HepG2 (cell line): ENCODE results near the gene CCDC142. TPM values are rescaled to one million over a fixed set of nuclear protein-coding genes. Genes with fewer than 3 reads are reported as not detected.
A peak's percentile ranks its signal among the peaks of the same experiment; 100 is the strongest.

ENCODE experiments used
- AHDC1 ChIP-seq: sonication (generic); formaldehyde crosslinking; IDR thresholded peaks from 2 replicates; pipeline ENCODE4 v1.5.1; 2020; ENCODE audit warnings: mild to moderate bottlenecking, missing genetic modification reagents, borderline replicate concordance
- BORCS8-MEF2B ChIP-seq: sonication (generic); formaldehyde crosslinking; IDR thresholded peaks from 2 replicates; pipeline ENCODE4 v1.8.0; 2022; ENCODE audit warnings: mild to moderate bottlenecking, missing genetic modification reagents
- BRD4 ChIP-seq: sonication (generic); formaldehyde crosslinking; IDR thresholded peaks from 2 replicates; pipeline ENCODE4 v1.4.0; 2020; ENCODE audit warnings: missing genetic modification reagents
- CEBPG ChIP-seq: IDR thresholded peaks from 2 replicates; pipeline ENCODE4 v1.6.1; 2016
- IKZF1 ChIP-seq: fragments of 450-650 bp; IDR thresholded peaks from 2 replicates; pipeline ENCODE4 v1.7.1; 2016
- IKZF5 ChIP-seq: IDR thresholded peaks from 2 replicates; pipeline ENCODE4 v1.6.1; 2018; ENCODE audit warnings: missing genetic modification reagents, mild to moderate bottlenecking, missing compliant biosample characterization
- NCOA1 ChIP-seq: sonication (generic); formaldehyde crosslinking; IDR thresholded peaks from 2 replicates; pipeline ENCODE4 v1.9.0; 2021; ENCODE audit warnings: missing genetic modification reagents
- SOX6 ChIP-seq, 2 experiments: fragments of 450-650 bp in 1 of 2; sonication (generic) in 1 of 2; formaldehyde crosslinking in 1 of 2; IDR thresholded peaks; 2 replicates each; pipeline versions ENCODE4 v1.4.0 to v1.6.1; 2017 to 2020; ENCODE audit warnings: antibody characterized with exemption in 1 of 2, mild to moderate bottlenecking in 1 of 2, missing genetic modification reagents in 1 of 2
- TAF1 ChIP-seq: sonication (generic); formaldehyde crosslinking; IDR thresholded peaks from 2 replicates; pipeline ENCODE4 v1.4.0; 2020; ENCODE audit warnings: missing genetic modification reagents
- THAP7 ChIP-seq: sonication (generic); formaldehyde crosslinking; IDR thresholded peaks from 2 replicates; pipeline ENCODE4 v1.8.1; 2023; ENCODE audit warnings: mild to moderate bottlenecking, missing genetic modification reagents
- ZBED4 ChIP-seq: sonication (generic); formaldehyde crosslinking; IDR thresholded peaks from 2 replicates; pipeline ENCODE4 v1.4.0; 2020; ENCODE audit warnings: missing genetic modification reagents, borderline replicate concordance
- ZNF121 ChIP-seq: sonication (generic); formaldehyde crosslinking; IDR thresholded peaks from 2 replicates; pipeline ENCODE4 v1.5.0; 2020; ENCODE audit warnings: mild to moderate bottlenecking, missing genetic modification reagents
- ZNF274 ChIP-seq: sonication (generic); formaldehyde crosslinking; IDR thresholded peaks from 2 replicates; pipeline ENCODE4 v1.5.1; 2020; ENCODE audit warnings: mild to moderate bottlenecking, missing genetic modification reagents
- ZNF292 ChIP-seq: sonication (generic); formaldehyde crosslinking; IDR thresholded peaks from 2 replicates; pipeline ENCODE4 v1.8.1; 2022; ENCODE audit warnings: mild to moderate bottlenecking, low read depth, missing genetic modification reagents, borderline replicate concordance
- ZNF557 ChIP-seq: sonication (generic); formaldehyde crosslinking; IDR thresholded peaks from 2 replicates; pipeline ENCODE4 v1.4.0; 2020; ENCODE audit warnings: missing genetic modification reagents
- ZNF644 ChIP-seq: IDR thresholded peaks from 2 replicates; pipeline ENCODE4 v1.6.1; 2016; ENCODE audit warnings: low read depth
- ZNF788 ChIP-seq: sonication (generic); formaldehyde crosslinking; IDR thresholded peaks from 2 replicates; pipeline ENCODE4 v1.5.0; 2020; ENCODE audit warnings: mild to moderate bottlenecking, missing genetic modification reagents, borderline replicate concordance
- polyA plus RNA-seq, 8 experiments: library from polyadenylated mRNA; depleted of rRNA in 3 of 8; stranded (reverse) in 7 of 8; unstranded in 1 of 8; fragments of >200 nt; fragmentation: Illumina TruSeq in 4 of 8; extraction: Trizol in 4 of 8; gene quantifications; 2 replicates each; pipeline versions ENCODE4 v1.2.1 to v1.2.3, GENCODE V29; 2011 to 2016; ENCODE audit warnings: low read depth in 4 of 8, missing spikeins in 1 of 8, mixed read lengths in 1 of 8; ENCODE audit not compliant: insufficient read depth in 1 of 8
- total RNA-seq, 5 experiments: library from RNA; depleted of rRNA; stranded (reverse); fragments of >200 nt; fragmentation: Illumina TruSeq; extraction: Trizol; gene quantifications; 2 replicates each; pipeline ENCODE4 v1.2.3, GENCODE V29; 2016; ENCODE audit warnings: low read depth in 1 of 5

Gene CCDC142
- total and polyA plus RNA-seq, 2 of the 13 experiments (the other 11 are each of a cell fraction or from before 2014, with no cell fraction given): 14.7 to 30.4 TPM

- TF ChIP-seq ZNF292 (CRISPR knock-in tag) (peak; percentile 74; the same call in 1 of the 2 replicates), BORCS8-MEF2B (CRISPR knock-in tag) (peak; percentile 55; the same call in 1 of the 2 replicates), NCOA1 (CRISPR knock-in tag) (no peak), SOX6 (IDR thresholded peaks at IDR 0.05) (no peak), SOX6 (CRISPR knock-in tag; IDR thresholded peaks at IDR 0.05) (peak; percentile 80), AHDC1 (CRISPR knock-in tag) (peak; percentile 33; the same call in 1 of the 2 replicates), TAF1 (CRISPR knock-in tag) (peak; percentile 34; the same call in 1 of the 2 replicates), ZNF644 (CRISPR knock-in tag) (peak; percentile 70; the same call in 1 of the 2 replicates), IKZF5 (peak; percentile 58; the same call in 1 of the 2 replicates), BRD4 (CRISPR knock-in tag) (no peak), ZNF557 (CRISPR knock-in tag) (no peak), ZNF274 (CRISPR knock-in tag) (0 out of 2 replicates have a peak, but pooled peaks have one; percentile 25), ZNF121 (peak; percentile 91), THAP7 (0 out of 2 replicates have a peak, but pooled peaks have one; percentile 41), ZNF788 (CRISPR knock-in tag) (peak; percentile 73; the same call in 1 of the 2 replicates), ZBED4 (peak; percentile 56; the same call in 1 of the 2 replicates), CEBPG (peak; percentile 33), IKZF1 (no peak)
Observed at GRCh38 chr2:74429487-74430451, 53.0 kb downstream of the CCDC142 start (continued).
